Breast epithelium (tissue), 4 donors: Measurements from ENCODE around the gene KCNN4. TPM values are rescaled to one million over a fixed set of nuclear protein-coding genes. Genes with fewer than 3 reads are reported as not detected.

ENCODE experiments used
- DNase-seq, 2 donors: peaks; one replicate each; pipeline ENCODE4 v3.0.0-alpha.2; 2019; ENCODE audit warnings: low spot score in 2 of 2
- H3K27ac ChIP-seq, 2 donors: fragments of 200-600 bp; sonication (generic) in 1 of 2; one replicate each; pipeline ENCODE4 v1.5.1; 2016 to 2019; ENCODE audit warnings: mild to moderate bottlenecking in 1 of 2
- H3K27me3 ChIP-seq, 2 donors: fragments of 200-600 bp; sonication (generic) in 1 of 2; one replicate each; pipeline versions ENCODE4 v1.5.1 to v1.6.0; 2017 to 2019; ENCODE audit warnings: control low read depth in 1 of 2, mild to moderate bottlenecking in 1 of 2
- H3K36me3 ChIP-seq: fragments of 200-600 bp; one replicate; pipeline ENCODE4 v1.5.1; 2019
- H3K4me1 ChIP-seq, 2 donors: fragments of 200-600 bp; sonication (generic); one replicate each; pipeline ENCODE4 v1.5.1; 2016 to 2019; ENCODE audit warnings: control low read depth in 1 of 2
- H3K4me3 ChIP-seq, 3 donors: fragments of 200-600 bp; sonication (generic); 1 replicate in 2 of 3; 2 replicates in 1 of 3; pipeline ENCODE4 v1.5.1; 2016 to 2019; ENCODE audit warnings: mild to moderate bottlenecking in 3 of 3, moderate library complexity in 2 of 3
- H3K9me3 ChIP-seq, 2 donors: fragments of 200-600 bp; sonication (generic) in 1 of 2; one replicate each; pipeline ENCODE4 v1.5.1; 2016 to 2019; ENCODE audit warnings: control low read depth in 1 of 2
- POLR2A ChIP-seq: fragments of 450-650 bp; IDR thresholded peaks from one replicate; pipeline ENCODE4 v1.6.1; 2016; ENCODE audit warnings: antibody characterized with exemption, mild to moderate bottlenecking, moderate library complexity
- POLR2AphosphoS5 ChIP-seq, 3 donors: sonication (generic); formaldehyde crosslinking; IDR thresholded peaks; one replicate each; pipeline ENCODE4 v1.6.1; 2017; ENCODE audit warnings: antibody characterized with exemption in 3 of 3
- intact Hi-C: fragments of 100-400 bp; cut with DNase I; formaldehyde crosslinking; loops from one replicate; pipeline ENCODE4 v1.15.1; 2023; ENCODE audit warnings: low total_unique reads
- total RNA-seq, 3 donors: library from RNA; depleted of rRNA; stranded (reverse); fragments of >200 nt; gene quantifications; one replicate each; pipeline ENCODE4 v1.1.0, GENCODE V29; 2016
- TF ChIP-seq, protein P1 (sequence below), 3 donors: fragments of 450-650 bp; IDR thresholded peaks; one replicate each; pipeline ENCODE4 v1.5.1; 2016 to 2017; ENCODE audit warnings: antibody characterized with exemption in 3 of 3, mild to moderate bottlenecking in 3 of 3, moderate library complexity in 3 of 3

The KCNN4 gene
- total RNA-seq, 3 donors from 2014 or later: 1.9 to 61.9 (median 28.2) TPM

DNA sequence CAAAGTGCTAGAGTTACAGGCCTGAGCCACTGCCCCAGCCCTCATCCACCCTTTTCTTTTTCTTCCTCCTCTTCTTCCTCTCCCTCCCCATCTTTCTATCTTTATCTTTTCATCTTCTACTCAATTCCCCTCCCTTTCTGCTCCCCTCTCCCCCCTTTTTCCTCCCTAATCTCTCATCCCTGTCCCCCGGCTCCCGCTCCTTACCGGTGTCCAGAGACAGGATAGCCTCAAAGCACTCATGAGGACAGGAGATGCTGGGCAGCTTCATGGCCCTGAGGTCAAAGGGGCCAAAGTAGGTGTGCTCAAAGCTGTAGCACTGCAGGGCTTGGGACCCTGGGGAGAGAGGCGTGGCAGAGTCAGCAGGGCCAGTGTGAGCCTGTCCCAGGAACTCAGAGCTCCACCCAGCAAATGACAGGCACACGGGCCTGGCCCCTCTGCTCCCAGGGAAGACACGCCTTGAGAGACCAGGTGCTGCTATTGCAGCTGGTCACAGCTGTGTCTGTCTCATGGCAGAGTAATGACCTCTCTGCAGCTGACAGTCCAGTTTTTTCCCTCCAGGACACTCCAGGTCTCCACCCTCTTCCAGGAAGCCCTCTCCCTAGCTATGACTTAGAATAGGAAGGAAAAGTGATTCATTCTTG lies 18.8 kb upstream of the KCNN4 start:
- no peaks in the 10 kb centered on the region for H3K36me3 ChIP-seq
- peak overlapping the region in 1 of 3 donors; percentile 68 for H3K4me3 ChIP-seq
- intact Hi-C loops: loop anchor here (2.0 kb wide), 1 partner anchor 29 kb away; no protein-coding TSS in a partner anchor
- no peaks in the 10 kb centered on the region for H3K27me3 ChIP-seq
- DNase-seq: no peak
- H3K4me1 ChIP-seq: no peaks in the 10 kb centered on the region
- peak overlapping the region; percentile 41 to 65 for H3K27ac ChIP-seq
- no peak for TF ChIP-seq POLR2A
- no peak for TF ChIP-seq POLR2AphosphoS5 (IDR thresholded peaks at IDR 0.05)
- no peaks in the 10 kb centered on the region for H3K9me3 ChIP-seq

DNA sequence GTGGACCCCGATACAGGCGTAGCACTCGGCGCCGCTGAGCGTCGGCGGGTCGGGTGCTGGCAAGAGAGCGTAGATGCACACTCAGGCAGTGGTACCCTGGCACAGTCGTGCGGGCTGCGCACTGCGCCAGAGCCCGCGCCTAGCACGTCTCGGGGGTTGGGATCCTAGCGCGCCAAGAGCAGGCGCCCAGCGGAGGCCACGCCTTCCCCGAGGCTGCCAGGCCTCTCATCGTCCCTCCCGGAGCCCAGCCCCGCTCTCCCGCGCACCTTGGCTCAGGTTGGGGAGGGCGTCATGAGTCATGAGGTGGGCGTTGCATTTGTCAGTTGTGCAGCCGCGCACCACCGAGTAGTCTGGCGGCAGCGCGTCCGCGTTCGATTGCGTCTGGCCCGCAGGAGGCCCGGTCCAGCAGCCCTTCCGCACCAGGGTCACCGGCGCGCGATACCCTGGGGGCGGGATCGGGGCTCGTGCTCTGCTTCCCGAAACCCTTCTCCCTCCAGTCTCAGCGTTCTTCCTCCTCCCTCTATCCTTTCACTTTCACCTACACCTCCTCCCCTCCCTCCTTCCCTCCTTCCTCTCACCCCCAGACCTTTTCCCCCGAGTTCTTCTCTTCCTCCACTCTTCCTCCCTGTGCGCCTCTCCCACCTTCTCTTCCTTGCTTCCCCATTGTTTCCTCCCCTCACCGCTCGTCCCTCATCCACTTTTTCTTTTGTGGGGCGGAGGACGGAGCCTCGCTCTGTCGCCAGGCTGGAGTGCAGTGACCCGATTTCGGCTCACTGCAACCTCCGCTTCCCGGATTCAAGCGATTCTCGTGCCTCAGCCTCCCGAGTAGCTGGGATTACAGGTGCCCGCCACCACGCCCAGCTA lies 18.0 kb upstream of the KCNN4 start:
- peak; percentile 71 to 80 for DNase-seq
- Histone ChIP-seq H3K4me1 (no peaks in the 10 kb centered on the region), H3K27ac (peak overlapping the region; percentile 41 to 65), H3K9me3 (no peaks in the 10 kb centered on the region), H3K4me3 (peak overlapping the region; percentile 52 to 68 (median 61)), H3K36me3 (no peaks in the 10 kb centered on the region), H3K27me3 (no peaks in the 10 kb centered on the region)
- peak in 1 of 3 donors; percentile 81 for TF ChIP-seq POLR2AphosphoS5 (IDR thresholded peaks at IDR 0.05)
- no peak for TF ChIP-seq POLR2A
- intact Hi-C loops: loop anchor here (2.0 kb wide), 1 partner anchor 28 kb away; no protein-coding TSS in a partner anchor

DNA sequence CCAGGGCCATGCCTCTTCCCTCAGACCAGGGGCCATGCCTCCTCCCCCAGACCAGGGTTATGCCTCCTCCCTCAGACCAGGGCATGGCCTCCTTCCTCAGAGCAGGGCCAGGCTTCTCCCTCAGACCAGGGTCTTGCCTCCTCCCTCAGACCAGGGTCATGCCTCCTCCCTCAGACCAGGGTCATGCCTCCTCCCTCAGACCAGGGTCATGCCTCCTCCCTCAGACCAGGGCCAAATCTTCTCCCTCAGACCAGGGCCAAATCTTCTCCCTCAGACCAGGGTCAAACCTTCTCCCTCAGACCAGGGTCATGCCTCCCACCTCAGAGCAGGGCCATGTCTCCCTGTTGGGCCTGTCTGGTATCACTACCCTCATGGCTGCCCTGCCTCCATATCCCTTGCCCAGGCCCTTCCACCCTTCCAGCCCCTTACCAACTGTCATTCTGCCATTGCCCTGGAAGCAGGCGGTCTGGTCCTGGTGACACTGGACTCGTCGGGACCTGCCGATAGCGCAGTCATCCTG lies 17.3 kb upstream of the KCNN4 start:
- H3K27me3 ChIP-seq: no peaks in the 10 kb centered on the region
- intact Hi-C loops: loop anchor here (2.0 kb wide), 1 partner anchor 27 kb away; no protein-coding TSS in a partner anchor
- H3K27ac ChIP-seq: peak overlapping the region in 1 of 2 donors; percentile 41

DNA sequence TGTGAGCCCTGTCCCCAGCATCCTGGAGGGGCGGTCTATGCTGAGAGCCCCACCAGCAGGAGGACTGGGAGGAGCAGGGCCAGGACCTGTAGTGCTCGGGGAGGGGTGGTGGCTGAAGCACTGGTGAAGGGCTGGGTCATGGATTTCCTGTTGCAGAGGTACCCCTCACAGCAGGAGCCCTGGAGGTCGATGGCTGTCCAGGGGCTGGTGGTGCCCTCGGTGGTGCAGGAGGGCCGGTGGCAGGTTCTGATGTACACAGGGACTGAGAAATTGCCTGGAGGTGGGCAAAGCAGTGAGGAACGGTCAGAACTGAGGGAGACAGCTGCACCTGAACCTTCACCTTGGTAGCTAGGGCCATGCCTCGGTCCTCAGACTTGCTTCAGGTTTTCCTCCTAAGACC lies 16.8 kb upstream of the KCNN4 start:
- H3K4me1 ChIP-seq: no peaks in the 10 kb centered on the region
- intact Hi-C loops: no loop called here
- H3K27me3 ChIP-seq: no peaks in the 10 kb centered on the region
- H3K36me3 ChIP-seq: no peaks in the 10 kb centered on the region
- H3K4me3 ChIP-seq: no peak overlapping the region
- no peak overlapping the region for H3K27ac ChIP-seq
- no peak for DNase-seq
- TF ChIP-seq POLR2AphosphoS5 (IDR thresholded peaks at IDR 0.05) (no peak), POLR2A (no peak)
- TF ChIP-seq, protein P1, sequence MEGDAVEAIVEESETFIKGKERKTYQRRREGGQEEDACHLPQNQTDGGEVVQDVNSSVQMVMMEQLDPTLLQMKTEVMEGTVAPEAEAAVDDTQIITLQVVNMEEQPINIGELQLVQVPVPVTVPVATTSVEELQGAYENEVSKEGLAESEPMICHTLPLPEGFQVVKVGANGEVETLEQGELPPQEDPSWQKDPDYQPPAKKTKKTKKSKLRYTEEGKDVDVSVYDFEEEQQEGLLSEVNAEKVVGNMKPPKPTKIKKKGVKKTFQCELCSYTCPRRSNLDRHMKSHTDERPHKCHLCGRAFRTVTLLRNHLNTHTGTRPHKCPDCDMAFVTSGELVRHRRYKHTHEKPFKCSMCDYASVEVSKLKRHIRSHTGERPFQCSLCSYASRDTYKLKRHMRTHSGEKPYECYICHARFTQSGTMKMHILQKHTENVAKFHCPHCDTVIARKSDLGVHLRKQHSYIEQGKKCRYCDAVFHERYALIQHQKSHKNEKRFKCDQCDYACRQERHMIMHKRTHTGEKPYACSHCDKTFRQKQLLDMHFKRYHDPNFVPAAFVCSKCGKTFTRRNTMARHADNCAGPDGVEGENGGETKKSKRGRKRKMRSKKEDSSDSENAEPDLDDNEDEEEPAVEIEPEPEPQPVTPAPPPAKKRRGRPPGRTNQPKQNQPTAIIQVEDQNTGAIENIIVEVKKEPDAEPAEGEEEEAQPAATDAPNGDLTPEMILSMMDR (IDR thresholded peaks at IDR 0.05): no peak
- H3K9me3 ChIP-seq: no peaks in the 10 kb centered on the region

More for the DNA sequence above, 17.3 kb upstream of the KCNN4 start:
- H3K9me3 ChIP-seq: no peaks in the 10 kb centered on the region
- peak overlapping the region; percentile 52 to 68 (median 61) for H3K4me3 ChIP-seq
- no peaks in the 10 kb centered on the region for H3K36me3 ChIP-seq
- DNase-seq: no peak
- no peaks in the 10 kb centered on the region for H3K4me1 ChIP-seq
- TF ChIP-seq, protein P1 (IDR thresholded peaks at IDR 0.05): no peak
- TF ChIP-seq POLR2A (no peak), POLR2AphosphoS5 (IDR thresholded peaks at IDR 0.05) (no peak)

DNA sequence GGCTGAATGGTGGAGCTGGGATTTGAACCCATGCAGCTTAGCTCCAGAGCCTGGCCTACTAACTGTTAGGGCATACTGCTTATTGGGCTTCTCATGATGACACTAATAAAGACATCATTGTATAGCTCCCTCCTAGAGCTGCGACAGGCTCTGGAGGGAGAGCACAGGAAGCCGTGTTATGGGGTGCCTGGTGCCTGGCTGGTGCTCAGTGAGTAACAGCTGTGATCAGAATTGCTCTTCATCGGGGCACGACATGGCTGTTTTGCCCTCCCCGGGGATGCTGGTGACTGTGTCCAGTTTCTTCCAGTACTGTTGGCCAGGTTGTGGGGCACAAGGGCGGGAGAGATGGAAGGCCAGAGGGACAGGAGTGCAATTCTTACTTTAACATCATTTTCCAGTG lies 16.3 kb upstream of the KCNN4 start:
- Histone ChIP-seq H3K27ac (no peak overlapping the region), H3K4me3 (no peak overlapping the region), H3K4me1 (no peaks in the 10 kb centered on the region), H3K36me3 (no peaks in the 10 kb centered on the region), H3K9me3 (no peaks in the 10 kb centered on the region), H3K27me3 (no peaks in the 10 kb centered on the region)
- intact Hi-C loops: no loop called here
- DNase-seq: no peak
- TF ChIP-seq, protein P1 (IDR thresholded peaks at IDR 0.05): no peak
- no peak for TF ChIP-seq POLR2A
- no peak for TF ChIP-seq POLR2AphosphoS5 (IDR thresholded peaks at IDR 0.05)

DNA sequence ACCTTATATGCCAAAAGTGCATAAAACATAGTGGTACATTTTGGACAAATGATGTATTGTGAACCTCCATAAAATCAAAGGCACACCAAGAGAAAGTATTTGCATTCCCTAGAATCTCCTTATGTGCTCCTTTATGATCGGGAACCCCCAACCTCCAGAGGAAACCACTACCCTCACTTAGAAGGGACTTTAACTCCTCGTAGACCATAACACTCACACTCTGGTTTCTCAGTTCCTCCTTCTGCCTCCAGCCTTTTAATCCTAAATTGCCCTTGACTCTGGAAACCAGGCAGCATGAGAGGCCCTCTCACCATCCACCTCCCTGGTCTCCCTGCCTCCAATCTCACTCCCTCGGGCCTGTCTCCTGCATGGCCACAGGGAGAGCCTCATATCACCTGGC lies 9.8 kb upstream of the KCNN4 start:
- Histone ChIP-seq H3K36me3 (no peaks in the 10 kb centered on the region), H3K9me3 (no peaks in the 10 kb centered on the region), H3K4me1 (no peaks in the 10 kb centered on the region), H3K4me3 (no peak overlapping the region), H3K27ac (no peak overlapping the region), H3K27me3 (no peaks in the 10 kb centered on the region)
- DNase-seq: no peak
- intact Hi-C loops: no loop called here
- TF ChIP-seq POLR2A: no peak
- no peak for TF ChIP-seq POLR2AphosphoS5 (IDR thresholded peaks at IDR 0.05)
- TF ChIP-seq, protein P1 (IDR thresholded peaks at IDR 0.05): no peak
